ENCODE results near the gene ZNF280B. TPM values are rescaled to one million over a fixed set of nuclear protein-coding genes. Genes with fewer than 3 reads are reported as not detected.

Gene ZNF280B
- total and polyA plus RNA-seq, 9 of the 15 experiments (the other 6 are each of a cell fraction or from before 2014, with no cell fraction given) = 7.7 to 29.9 (median 20.0) TPM

DNA sequence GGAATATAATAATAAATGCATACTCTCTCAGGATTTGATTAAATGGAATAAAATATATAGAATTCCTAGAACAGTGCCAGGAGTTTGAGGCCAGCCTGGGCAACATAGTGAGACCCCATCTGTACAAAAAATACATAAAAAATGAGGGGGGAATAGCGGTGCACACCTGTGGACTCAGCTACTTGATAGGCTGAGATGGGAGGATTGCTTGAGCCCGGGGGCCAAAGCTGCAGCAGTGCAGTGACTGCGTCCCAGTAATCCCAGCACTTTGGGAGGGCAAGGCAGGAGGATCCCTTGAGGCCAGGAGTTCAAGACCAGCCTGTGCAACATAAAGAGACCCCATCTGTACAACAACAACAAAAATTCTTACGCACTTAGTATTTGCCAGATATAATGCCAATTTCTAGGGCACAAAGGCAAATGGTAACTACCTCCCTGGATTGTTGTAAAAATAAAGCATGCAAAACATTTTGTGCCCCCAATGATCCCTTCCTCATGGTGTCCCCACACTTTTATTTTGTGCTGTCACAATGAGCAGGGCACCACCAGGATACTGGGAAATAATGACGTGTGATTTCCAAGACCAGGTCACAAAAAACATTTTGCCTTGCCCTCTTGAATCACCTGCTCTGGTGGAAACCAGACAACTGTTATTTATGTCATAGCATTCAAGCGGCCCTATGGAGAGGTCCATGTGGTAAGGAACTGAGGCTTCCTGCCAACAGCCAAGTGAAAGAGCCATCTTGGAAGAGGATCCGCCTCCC, 29.9 kb upstream of the ZNF280B start (continued):
- TF ChIP-seq, protein P1, sequence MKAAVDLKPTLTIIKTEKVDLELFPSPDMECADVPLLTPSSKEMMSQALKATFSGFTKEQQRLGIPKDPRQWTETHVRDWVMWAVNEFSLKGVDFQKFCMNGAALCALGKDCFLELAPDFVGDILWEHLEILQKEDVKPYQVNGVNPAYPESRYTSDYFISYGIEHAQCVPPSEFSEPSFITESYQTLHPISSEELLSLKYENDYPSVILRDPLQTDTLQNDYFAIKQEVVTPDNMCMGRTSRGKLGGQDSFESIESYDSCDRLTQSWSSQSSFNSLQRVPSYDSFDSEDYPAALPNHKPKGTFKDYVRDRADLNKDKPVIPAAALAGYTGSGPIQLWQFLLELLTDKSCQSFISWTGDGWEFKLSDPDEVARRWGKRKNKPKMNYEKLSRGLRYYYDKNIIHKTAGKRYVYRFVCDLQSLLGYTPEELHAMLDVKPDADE (conservative IDR thresholded peaks at IDR 0.05; ENCODE audit: control insufficient read depth, low read depth, low read length) = no peak
- TF ChIP-seq, protein P2, sequence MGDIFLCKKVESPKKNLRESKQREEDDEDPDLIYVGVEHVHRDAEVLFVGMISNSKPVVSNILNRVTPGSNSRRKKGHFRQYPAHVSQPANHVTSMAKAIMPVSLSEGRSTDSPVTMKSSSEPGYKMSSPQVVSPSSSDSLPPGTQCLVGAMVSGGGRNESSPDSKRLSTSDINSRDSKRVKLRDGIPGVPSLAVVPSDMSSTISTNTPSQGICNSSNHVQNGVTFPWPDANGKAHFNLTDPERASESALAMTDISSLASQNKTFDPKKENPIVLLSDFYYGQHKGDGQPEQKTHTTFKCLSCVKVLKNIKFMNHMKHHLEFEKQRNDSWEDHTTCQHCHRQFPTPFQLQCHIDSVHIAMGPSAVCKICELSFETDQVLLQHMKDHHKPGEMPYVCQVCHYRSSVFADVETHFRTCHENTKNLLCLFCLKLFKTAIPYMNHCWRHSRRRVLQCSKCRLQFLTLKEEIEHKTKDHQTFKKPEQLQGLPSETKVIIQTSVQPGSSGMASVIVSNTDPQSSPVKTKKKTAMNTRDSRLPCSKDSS (IDR thresholded peaks at IDR 0.05; ENCODE audit: low read depth, partially characterized antibody) = no peak
- TF ChIP-seq, protein P3, sequence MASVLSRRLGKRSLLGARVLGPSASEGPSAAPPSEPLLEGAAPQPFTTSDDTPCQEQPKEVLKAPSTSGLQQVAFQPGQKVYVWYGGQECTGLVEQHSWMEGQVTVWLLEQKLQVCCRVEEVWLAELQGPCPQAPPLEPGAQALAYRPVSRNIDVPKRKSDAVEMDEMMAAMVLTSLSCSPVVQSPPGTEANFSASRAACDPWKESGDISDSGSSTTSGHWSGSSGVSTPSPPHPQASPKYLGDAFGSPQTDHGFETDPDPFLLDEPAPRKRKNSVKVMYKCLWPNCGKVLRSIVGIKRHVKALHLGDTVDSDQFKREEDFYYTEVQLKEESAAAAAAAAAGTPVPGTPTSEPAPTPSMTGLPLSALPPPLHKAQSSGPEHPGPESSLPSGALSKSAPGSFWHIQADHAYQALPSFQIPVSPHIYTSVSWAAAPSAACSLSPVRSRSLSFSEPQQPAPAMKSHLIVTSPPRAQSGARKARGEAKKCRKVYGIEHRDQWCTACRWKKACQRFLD (CRISPR knock-in tag; IDR thresholded peaks at IDR 0.05) = no peak
- TF ChIP-seq DDX20 (tag; IDR thresholded peaks at IDR 0.05; ENCODE audit: low read depth) = no peak
- TF ChIP-seq, protein P4, sequence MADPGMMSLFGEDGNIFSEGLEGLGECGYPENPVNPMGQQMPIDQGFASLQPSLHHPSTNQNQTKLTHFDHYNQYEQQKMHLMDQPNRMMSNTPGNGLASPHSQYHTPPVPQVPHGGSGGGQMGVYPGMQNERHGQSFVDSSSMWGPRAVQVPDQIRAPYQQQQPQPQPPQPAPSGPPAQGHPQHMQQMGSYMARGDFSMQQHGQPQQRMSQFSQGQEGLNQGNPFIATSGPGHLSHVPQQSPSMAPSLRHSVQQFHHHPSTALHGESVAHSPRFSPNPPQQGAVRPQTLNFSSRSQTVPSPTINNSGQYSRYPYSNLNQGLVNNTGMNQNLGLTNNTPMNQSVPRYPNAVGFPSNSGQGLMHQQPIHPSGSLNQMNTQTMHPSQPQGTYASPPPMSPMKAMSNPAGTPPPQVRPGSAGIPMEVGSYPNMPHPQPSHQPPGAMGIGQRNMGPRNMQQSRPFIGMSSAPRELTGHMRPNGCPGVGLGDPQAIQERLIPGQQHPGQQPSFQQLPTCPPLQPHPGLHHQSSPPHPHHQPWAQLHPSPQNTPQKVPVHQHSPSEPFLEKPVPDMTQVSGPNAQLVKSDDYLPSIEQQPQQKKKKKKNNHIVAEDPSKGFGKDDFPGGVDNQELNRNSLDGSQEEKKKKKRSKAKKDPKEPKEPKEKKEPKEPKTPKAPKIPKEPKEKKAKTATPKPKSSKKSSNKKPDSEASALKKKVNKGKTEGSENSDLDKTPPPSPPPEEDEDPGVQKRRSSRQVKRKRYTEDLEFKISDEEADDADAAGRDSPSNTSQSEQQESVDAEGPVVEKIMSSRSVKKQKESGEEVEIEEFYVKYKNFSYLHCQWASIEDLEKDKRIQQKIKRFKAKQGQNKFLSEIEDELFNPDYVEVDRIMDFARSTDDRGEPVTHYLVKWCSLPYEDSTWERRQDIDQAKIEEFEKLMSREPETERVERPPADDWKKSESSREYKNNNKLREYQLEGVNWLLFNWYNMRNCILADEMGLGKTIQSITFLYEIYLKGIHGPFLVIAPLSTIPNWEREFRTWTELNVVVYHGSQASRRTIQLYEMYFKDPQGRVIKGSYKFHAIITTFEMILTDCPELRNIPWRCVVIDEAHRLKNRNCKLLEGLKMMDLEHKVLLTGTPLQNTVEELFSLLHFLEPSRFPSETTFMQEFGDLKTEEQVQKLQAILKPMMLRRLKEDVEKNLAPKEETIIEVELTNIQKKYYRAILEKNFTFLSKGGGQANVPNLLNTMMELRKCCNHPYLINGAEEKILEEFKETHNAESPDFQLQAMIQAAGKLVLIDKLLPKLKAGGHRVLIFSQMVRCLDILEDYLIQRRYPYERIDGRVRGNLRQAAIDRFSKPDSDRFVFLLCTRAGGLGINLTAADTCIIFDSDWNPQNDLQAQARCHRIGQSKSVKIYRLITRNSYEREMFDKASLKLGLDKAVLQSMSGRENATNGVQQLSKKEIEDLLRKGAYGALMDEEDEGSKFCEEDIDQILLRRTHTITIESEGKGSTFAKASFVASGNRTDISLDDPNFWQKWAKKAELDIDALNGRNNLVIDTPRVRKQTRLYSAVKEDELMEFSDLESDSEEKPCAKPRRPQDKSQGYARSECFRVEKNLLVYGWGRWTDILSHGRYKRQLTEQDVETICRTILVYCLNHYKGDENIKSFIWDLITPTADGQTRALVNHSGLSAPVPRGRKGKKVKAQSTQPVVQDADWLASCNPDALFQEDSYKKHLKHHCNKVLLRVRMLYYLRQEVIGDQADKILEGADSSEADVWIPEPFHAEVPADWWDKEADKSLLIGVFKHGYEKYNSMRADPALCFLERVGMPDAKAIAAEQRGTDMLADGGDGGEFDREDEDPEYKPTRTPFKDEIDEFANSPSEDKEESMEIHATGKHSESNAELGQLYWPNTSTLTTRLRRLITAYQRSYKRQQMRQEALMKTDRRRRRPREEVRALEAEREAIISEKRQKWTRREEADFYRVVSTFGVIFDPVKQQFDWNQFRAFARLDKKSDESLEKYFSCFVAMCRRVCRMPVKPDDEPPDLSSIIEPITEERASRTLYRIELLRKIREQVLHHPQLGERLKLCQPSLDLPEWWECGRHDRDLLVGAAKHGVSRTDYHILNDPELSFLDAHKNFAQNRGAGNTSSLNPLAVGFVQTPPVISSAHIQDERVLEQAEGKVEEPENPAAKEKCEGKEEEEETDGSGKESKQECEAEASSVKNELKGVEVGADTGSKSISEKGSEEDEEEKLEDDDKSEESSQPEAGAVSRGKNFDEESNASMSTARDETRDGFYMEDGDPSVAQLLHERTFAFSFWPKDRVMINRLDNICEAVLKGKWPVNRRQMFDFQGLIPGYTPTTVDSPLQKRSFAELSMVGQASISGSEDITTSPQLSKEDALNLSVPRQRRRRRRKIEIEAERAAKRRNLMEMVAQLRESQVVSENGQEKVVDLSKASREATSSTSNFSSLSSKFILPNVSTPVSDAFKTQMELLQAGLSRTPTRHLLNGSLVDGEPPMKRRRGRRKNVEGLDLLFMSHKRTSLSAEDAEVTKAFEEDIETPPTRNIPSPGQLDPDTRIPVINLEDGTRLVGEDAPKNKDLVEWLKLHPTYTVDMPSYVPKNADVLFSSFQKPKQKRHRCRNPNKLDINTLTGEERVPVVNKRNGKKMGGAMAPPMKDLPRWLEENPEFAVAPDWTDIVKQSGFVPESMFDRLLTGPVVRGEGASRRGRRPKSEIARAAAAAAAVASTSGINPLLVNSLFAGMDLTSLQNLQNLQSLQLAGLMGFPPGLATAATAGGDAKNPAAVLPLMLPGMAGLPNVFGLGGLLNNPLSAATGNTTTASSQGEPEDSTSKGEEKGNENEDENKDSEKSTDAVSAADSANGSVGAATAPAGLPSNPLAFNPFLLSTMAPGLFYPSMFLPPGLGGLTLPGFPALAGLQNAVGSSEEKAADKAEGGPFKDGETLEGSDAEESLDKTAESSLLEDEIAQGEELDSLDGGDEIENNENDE (IDR thresholded peaks at IDR 0.05; ENCODE audit: low read depth, low read length) = no peak
- no peak for TF ChIP-seq SREBF2 (CRISPR knock-in tag; IDR thresholded peaks at IDR 0.05)
- TF ChIP-seq THRAP3 (IDR thresholded peaks at IDR 0.05; ENCODE audit: borderline replicate concordance) = no peak
- TF ChIP-seq, protein P5, sequence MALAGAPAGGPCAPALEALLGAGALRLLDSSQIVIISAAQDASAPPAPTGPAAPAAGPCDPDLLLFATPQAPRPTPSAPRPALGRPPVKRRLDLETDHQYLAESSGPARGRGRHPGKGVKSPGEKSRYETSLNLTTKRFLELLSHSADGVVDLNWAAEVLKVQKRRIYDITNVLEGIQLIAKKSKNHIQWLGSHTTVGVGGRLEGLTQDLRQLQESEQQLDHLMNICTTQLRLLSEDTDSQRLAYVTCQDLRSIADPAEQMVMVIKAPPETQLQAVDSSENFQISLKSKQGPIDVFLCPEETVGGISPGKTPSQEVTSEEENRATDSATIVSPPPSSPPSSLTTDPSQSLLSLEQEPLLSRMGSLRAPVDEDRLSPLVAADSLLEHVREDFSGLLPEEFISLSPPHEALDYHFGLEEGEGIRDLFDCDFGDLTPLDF (CRISPR knock-in tag; IDR thresholded peaks at IDR 0.05) = no peak
- no peak for TF ChIP-seq BRD9 (IDR thresholded peaks at IDR 0.05; ENCODE audit: low read depth, partially characterized antibody)

Measured in K562 (cell line).